Measurements from ENCODE around the gene COQ10A. TPM values are rescaled to one million over a fixed set of nuclear protein-coding genes. Genes with fewer than 3 reads are reported as not detected.

The COQ10A gene
- total RNA-seq, 6 experiments from 2014 or later, result 6.4 to 10.7 (median 8.2) TPM

DNA sequence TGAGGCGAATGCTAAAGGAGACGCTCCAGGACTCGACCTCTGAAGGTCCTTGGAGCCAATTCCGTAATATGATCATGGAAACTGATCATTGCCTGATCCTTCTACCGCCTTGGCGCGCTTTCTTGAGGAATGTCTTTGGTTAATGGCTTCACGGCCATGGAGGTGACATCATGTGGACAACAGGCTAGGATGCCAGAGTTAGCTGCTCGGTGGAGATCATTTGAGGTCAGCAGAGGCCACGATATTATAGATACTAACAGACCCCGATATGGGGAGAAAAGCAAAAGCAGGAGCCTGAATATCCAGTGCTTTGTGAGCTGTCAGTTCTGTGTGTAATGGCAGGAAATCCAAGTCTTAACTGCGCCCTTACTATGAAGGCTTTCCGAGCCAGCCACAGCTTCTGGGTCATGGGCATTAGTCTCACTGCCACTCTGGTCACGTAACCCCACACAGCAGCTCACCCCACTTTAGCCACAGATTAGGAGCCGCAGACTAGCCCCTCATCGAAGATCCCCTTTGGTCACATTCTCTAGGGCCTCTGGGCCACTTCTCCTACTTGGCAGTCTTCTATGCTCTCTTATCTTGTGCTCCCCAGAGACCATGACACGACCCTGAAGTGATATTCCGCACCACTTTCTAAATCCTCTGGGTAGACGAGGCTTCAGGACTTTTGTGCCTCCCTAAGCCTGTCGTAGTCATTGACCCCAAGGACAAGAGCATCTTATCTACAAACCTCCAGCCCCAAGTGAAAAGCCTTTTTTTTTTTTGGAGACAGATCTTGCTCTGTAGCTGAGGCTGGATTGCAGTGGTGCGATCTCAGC, 34.1 kb downstream of the COQ10A start:
- H3K4me1 Mint-ChIP-seq (ENCODE audit: low read depth), result peaks cover 49% of the 10 kb centered on the region
- DNase-seq, result no peak
- H3K4me3 Mint-ChIP-seq, result peak overlapping the region; percentile 98
- peaks cover 13% of the 10 kb centered on the region; the same call in 1 of the 2 replicates for H3K36me3 Mint-ChIP-seq (ENCODE audit: low read depth)
- H3K27ac Mint-ChIP-seq, result peak overlapping the region; percentile 89
- H3K27me3 Mint-ChIP-seq (ENCODE audit: insufficient read depth), result no peaks in the 10 kb centered on the region; the same call in none of the 2 replicates
- no peaks in the 10 kb centered on the region for H3K9me3 Mint-ChIP-seq
- TF ChIP-seq, protein P1, sequence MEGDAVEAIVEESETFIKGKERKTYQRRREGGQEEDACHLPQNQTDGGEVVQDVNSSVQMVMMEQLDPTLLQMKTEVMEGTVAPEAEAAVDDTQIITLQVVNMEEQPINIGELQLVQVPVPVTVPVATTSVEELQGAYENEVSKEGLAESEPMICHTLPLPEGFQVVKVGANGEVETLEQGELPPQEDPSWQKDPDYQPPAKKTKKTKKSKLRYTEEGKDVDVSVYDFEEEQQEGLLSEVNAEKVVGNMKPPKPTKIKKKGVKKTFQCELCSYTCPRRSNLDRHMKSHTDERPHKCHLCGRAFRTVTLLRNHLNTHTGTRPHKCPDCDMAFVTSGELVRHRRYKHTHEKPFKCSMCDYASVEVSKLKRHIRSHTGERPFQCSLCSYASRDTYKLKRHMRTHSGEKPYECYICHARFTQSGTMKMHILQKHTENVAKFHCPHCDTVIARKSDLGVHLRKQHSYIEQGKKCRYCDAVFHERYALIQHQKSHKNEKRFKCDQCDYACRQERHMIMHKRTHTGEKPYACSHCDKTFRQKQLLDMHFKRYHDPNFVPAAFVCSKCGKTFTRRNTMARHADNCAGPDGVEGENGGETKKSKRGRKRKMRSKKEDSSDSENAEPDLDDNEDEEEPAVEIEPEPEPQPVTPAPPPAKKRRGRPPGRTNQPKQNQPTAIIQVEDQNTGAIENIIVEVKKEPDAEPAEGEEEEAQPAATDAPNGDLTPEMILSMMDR (IDR thresholded peaks at IDR 0.05), result no peak

DNA sequence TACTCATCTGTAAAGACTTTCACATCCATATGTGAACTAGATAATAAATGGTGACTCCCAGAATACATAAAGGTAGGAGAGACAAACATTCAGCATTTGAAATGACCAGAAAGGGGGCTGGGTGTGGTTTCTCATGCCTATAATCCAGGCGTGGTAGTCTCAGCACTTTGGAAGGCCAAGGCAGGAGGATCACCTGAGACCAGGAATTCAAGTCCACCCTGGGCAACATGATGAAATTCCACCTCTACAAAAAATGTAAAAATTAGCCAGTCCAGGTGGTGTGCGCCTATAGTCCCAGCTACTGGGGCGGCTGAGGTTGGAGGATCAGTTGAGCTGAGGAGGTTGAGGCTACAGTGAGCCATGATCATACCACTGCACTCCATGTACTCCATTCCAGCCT, 37.5 kb downstream of the COQ10A start:
- Mint-ChIP-seq H3K4me1 (ENCODE audit: low read depth) (peaks cover 22% of the 10 kb centered on the region), H3K9me3 (no peaks in the 10 kb centered on the region), H3K36me3 (ENCODE audit: low read depth) (0 out of 2 replicates have a peak, but pooled peaks cover 6% of the 10 kb centered on the region), H3K27me3 (ENCODE audit: insufficient read depth) (no peaks in the 10 kb centered on the region; the same call in none of the 2 replicates), H3K4me3 (no peak overlapping the region), H3K27ac (no peak overlapping the region)
- TF ChIP-seq, protein P1 (IDR thresholded peaks at IDR 0.05), result no peak
- DNase-seq, result no peak

DNA sequence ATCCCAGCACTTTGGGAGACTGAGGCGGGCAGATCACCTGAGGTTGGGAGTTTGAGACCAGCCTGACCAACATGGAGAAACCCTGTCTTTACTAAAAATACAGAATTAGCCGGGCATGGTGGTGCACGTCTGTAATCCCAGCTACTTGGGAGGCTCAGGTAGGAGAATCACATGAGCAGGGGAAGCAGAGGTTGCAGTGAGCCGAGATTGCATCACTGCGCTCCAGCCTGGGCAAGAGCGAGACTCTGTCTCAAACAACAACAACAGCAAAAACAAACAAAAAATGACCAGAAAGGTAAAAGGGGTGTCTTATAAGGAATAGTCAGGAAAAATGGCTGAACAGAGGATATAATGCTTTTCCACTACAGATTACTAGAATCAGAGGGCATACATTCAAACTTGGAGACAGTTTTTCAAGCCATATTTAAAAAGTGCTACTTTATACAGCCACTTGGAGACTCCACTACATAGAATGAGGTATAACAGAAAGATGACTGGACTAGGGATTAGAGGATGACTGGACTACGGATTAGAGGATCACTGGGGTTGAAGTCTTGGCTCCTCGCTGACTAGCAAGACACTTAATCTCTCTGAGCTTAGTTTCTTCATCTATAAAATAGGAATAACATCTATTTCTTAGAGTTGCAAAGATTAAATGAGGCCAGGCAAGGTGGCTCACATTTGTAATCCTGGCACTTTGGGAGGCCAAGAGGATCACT, 38.3 kb downstream of the COQ10A start:
- peaks cover 22% of the 10 kb centered on the region for H3K4me1 Mint-ChIP-seq (ENCODE audit: low read depth)
- H3K27ac Mint-ChIP-seq, result no peak overlapping the region
- TF ChIP-seq, protein P1 (IDR thresholded peaks at IDR 0.05), result no peak
- DNase-seq, result no peak
- H3K4me3 Mint-ChIP-seq, result no peak overlapping the region
- H3K9me3 Mint-ChIP-seq, result no peaks in the 10 kb centered on the region
- no peaks in the 10 kb centered on the region; the same call in none of the 2 replicates for H3K27me3 Mint-ChIP-seq (ENCODE audit: insufficient read depth)
- H3K36me3 Mint-ChIP-seq (ENCODE audit: low read depth), result peaks cover 10% of the 10 kb centered on the region

DNA sequence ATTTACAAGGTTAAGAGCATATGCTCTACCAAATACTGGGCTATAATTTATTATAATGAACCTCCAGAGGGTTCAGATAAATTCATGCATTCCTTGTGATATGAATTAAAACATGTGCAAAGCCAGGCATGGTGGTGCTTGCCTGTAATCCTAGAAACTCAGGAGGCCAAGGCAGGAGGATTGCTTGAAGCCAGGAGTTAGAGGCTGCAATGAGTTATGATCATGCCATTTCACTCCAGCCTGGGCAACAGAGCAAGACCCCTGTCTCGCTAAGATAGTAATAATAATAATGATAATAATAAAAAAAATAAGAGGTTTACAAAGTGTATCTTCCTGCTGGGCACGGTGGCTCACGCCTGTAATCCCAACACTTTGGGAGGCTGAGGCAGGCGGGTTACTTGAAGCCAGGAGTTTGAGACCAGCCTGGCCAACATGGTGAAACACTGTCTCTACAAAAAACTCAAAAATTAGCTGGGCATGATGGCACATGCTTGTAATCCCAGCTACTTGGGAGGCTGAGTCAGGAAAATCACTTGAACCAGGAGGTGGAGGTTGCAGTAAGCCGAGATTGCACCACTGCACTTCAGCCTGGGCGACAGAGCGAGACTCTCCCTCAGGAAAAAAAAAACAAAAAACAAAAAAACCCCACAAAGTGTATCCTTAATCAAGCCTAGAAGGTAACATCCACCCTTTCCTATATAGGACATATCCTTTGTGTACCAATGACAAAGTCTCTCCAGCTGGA, 40.7 kb downstream of the COQ10A start:
- no peaks in the 10 kb centered on the region for H3K27me3 Mint-ChIP-seq (ENCODE audit: insufficient read depth)
- peaks cover under 1% of the 10 kb centered on the region for H3K4me1 Mint-ChIP-seq (ENCODE audit: low read depth)
- H3K27ac Mint-ChIP-seq, result no peak overlapping the region
- H3K9me3 Mint-ChIP-seq, result no peaks in the 10 kb centered on the region
- TF ChIP-seq, protein P1 (IDR thresholded peaks at IDR 0.05), result no peak
- peaks cover 21% of the 10 kb centered on the region for H3K36me3 Mint-ChIP-seq (ENCODE audit: low read depth)
- no peak for DNase-seq
- no peak overlapping the region for H3K4me3 Mint-ChIP-seq

DNA sequence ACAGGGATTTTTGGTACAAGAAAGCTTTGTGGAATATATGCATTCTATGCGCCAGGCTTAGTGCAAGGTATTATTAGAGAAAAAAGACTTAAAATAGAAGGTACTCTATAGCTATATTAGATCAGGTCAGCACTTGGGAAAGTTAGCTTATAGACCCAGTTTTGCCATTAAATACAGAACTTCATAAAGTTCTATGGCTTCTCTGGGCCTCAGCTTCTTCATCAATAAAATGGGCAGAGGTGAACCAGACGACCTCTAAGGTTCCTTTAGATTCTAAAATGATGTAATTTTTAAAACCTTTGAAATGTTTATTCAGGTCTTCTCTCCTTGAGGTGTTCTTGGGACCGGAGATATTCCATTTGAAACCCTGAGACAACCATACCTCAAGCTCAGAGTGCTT, 42.0 kb downstream of the COQ10A start:
- no peak for DNase-seq
- Mint-ChIP-seq H3K9me3 (no peaks in the 10 kb centered on the region), H3K4me1 (ENCODE audit: low read depth) (no peaks in the 10 kb centered on the region), H3K4me3 (no peak overlapping the region), H3K27me3 (ENCODE audit: insufficient read depth) (no peaks in the 10 kb centered on the region), H3K36me3 (ENCODE audit: low read depth) (peaks cover 21% of the 10 kb centered on the region), H3K27ac (no peak overlapping the region)
- TF ChIP-seq, protein P1 (IDR thresholded peaks at IDR 0.05), result no peak
